Endodermal cell (in vitro differentiated cells): Measurements from ENCODE around the gene PTHLH. TPM values are rescaled to one million over a fixed set of nuclear protein-coding genes. Genes with fewer than 3 reads are reported as not detected.

Experiments
- DNase-seq: peaks from one replicate; pipeline ENCODE4 v3.0.0-alpha.2; 2017
- H3K27ac ChIP-seq: 2 replicates; pipeline ENCODE4 v1.5.1; 2013; ENCODE audit warnings: mild to moderate bottlenecking, low read depth, low read length, moderate library complexity
- H3K27me3 ChIP-seq: 2 replicates; pipeline ENCODE4 v1.6.1; 2013; ENCODE audit warnings: mild to moderate bottlenecking, low read length, moderate library complexity; ENCODE audit not compliant: insufficient read depth, control insufficient read depth, poor library complexity, severe bottlenecking
- H3K36me3 ChIP-seq: 2 replicates; pipeline ENCODE4 v1.7.0; 2013; ENCODE audit warnings: mild to moderate bottlenecking, low read length, moderate library complexity; ENCODE audit not compliant: control insufficient read depth, insufficient read depth
- H3K4me1 ChIP-seq: one replicate; pipeline ENCODE4 v1.7.0; 2013; ENCODE audit warnings: low read length; ENCODE audit not compliant: control insufficient read depth, insufficient read depth
- H3K4me3 ChIP-seq: 2 replicates; pipeline ENCODE4 v1.5.1; 2013; ENCODE audit warnings: mild to moderate bottlenecking, low read length, moderate library complexity
- H3K9ac ChIP-seq: 2 replicates; pipeline ENCODE4 v1.6.1; 2013; ENCODE audit warnings: mild to moderate bottlenecking, low read length, moderate library complexity; ENCODE audit not compliant: poor library complexity, severe bottlenecking; ENCODE audit errors: extremely low read depth
- H3K9me3 ChIP-seq: 2 replicates; pipeline ENCODE4 v1.6.1; 2013; ENCODE audit warnings: mild to moderate bottlenecking, low read length, moderate library complexity; ENCODE audit not compliant: control insufficient read depth
- H3K27ac Mint-ChIP-seq: 2 replicates; pipeline ENCODE4 v1.8.0; 2020; ENCODE audit warnings: mixed read lengths
- H3K27me3 Mint-ChIP-seq: 2 replicates; pipeline ENCODE4 v1.8.0; 2021; ENCODE audit warnings: mild to moderate bottlenecking, mixed read lengths; ENCODE audit not compliant: insufficient read depth
- H3K36me3 Mint-ChIP-seq: 2 replicates; pipeline ENCODE4 v1.8.0; 2020; ENCODE audit warnings: low read depth, mixed read lengths
- H3K4me1 Mint-ChIP-seq: 2 replicates; pipeline ENCODE4 v1.8.0; 2020; ENCODE audit warnings: mixed read lengths
- H3K4me3 Mint-ChIP-seq: 2 replicates; pipeline ENCODE4 v1.8.0; 2020; ENCODE audit warnings: mild to moderate bottlenecking, moderate library complexity, mixed read lengths
- H3K9me3 Mint-ChIP-seq: 2 replicates; pipeline ENCODE4 v1.8.0; 2020; ENCODE audit warnings: mild to moderate bottlenecking, mixed read lengths
- CTCF ChIP-seq: fragments of 200-600 bp; sonication (generic); conservative IDR thresholded peaks from 2 replicates; pipeline ENCODE4 v1.5.0; 2021; ENCODE audit warnings: antibody characterized with exemption, mild to moderate bottlenecking
- WGBS, 2 experiments: methylation state at CpG; one replicate each; pipeline versions ENCODE4 v1.1.5 to v1.1.7; 2013; ENCODE audit warnings: missing lambda C conversion rate in 2 of 2, mixed read lengths in 1 of 2; ENCODE audit not compliant: insufficient coverage in 1 of 2, insufficient read length in 1 of 2; 5-methylcytosine and 5-hydroxymethylcytosine counted together
- total RNA-seq, 2 donors: library from RNA; stranded (reverse); fragmentation: NEBNext Ultra II Directional in 1 of 2; extraction: Animal tissue kit (Norgen Biotek cat#: 25700) in 1 of 2; gene quantifications; 2 replicates in 1 of 2; 3 replicates in 1 of 2; pipeline ENCODE4 v1.2.1, GENCODE V29; 2021

Gene PTHLH
- total RNA-seq, 2 donors from 2014 or later = not detected

GRCh38 chr12:27987331-27987730 is 14.8 kb upstream of the PTHLH start:
- Histone ChIP-seq H3K27me3 (no peaks in the 10 kb centered on the region), H3K4me3 (no peak overlapping the region), H3K9ac (no peak overlapping the region), H3K36me3 (no peaks in the 10 kb centered on the region), H3K27ac (no peak overlapping the region), H3K9me3 (no peaks in the 10 kb centered on the region), H3K4me1 (no peaks in the 10 kb centered on the region)
- Mint-ChIP-seq H3K36me3 (no peaks in the 10 kb centered on the region), H3K4me3 (no peak overlapping the region), H3K27ac (no peak overlapping the region), H3K4me1 (no peaks in the 10 kb centered on the region), H3K9me3 (no peaks in the 10 kb centered on the region), H3K27me3 (peaks cover 9% of the 10 kb centered on the region)
- WGBS, 2 experiments = 56 to 74% methylated on average over 3 to 5 of the region's 5 CpGs
- no peak for TF ChIP-seq CTCF
- DNase-seq = no peak

DNA sequence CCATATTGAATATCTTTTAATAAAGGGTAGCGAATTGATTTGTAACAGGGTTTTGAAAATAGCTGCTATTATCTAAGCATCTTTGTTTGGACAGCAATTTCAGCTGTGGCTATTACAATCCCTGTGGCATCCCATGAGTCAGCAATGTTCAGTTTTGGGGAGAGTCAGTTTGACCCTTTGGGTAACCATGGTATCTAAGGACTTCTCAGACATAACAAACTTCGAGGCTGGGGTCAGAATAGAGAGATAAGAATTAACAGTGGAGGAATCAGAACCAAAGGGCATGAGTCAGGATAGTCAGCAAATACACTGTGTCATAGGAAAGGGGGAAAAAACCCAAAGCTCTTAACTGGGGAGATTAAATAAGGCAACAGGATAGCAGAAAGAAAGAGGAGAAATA is 11.7 kb upstream of the PTHLH start:
- no peak overlapping the region for H3K27ac ChIP-seq
- no peaks in the 10 kb centered on the region for H3K36me3 Mint-ChIP-seq
- peaks cover 16% of the 10 kb centered on the region for H3K27me3 ChIP-seq
- H3K27me3 Mint-ChIP-seq = peaks cover 28% of the 10 kb centered on the region
- no peak overlapping the region for H3K9ac ChIP-seq
- H3K4me1 ChIP-seq = no peaks in the 10 kb centered on the region
- H3K4me3 Mint-ChIP-seq = no peak overlapping the region
- no peaks in the 10 kb centered on the region for H3K9me3 Mint-ChIP-seq
- no peaks in the 10 kb centered on the region for H3K4me1 Mint-ChIP-seq
- 83 to 92% methylated on average over 1 to 2 of the region's 2 CpGs for WGBS, 2 experiments
- no peak overlapping the region for H3K27ac Mint-ChIP-seq
- DNase-seq = no peak
- no peaks in the 10 kb centered on the region for H3K36me3 ChIP-seq
- TF ChIP-seq CTCF = no peak
- H3K4me3 ChIP-seq = no peak overlapping the region
- no peaks in the 10 kb centered on the region for H3K9me3 ChIP-seq

DNA sequence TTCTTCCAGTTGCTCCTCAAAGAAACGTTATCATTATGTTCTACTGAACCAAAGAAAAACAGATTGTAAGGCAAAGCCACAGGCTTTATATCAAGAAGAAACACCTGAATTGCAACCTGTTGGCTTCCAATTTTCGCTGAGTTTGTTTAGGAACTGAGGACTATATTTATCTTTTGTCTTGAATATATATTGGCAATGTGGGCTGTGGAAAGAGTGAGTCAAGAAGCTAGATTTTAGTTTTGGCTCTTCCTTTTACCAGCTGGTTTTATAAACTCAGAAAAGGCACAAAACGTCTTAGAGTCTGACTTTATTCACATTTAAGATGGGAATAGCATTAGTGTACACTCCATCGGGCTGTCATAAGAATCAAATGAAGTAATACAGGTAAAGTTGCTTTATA is 10.4 kb upstream of the PTHLH start:
- Mint-ChIP-seq H3K4me1 (no peaks in the 10 kb centered on the region), H3K27ac (no peak overlapping the region), H3K36me3 (no peaks in the 10 kb centered on the region), H3K27me3 (peaks cover 40% of the 10 kb centered on the region), H3K4me3 (no peak overlapping the region), H3K9me3 (no peaks in the 10 kb centered on the region)
- Histone ChIP-seq H3K9ac (no peak overlapping the region), H3K4me3 (no peak overlapping the region), H3K9me3 (no peaks in the 10 kb centered on the region), H3K27ac (no peak overlapping the region), H3K36me3 (no peaks in the 10 kb centered on the region), H3K27me3 (peaks cover 29% of the 10 kb centered on the region), H3K4me1 (no peaks in the 10 kb centered on the region)
- no peak for TF ChIP-seq CTCF
- DNase-seq = no peak
- WGBS, 2 experiments = 88 to 100% methylated on average over 2 to 4 of the region's 4 CpGs
